ENCODE results near the gene FAM216A.
"Not testable (repeated sequence)": the region's sequence is repeated elsewhere in the genome, so short reads cannot be mapped to it uniquely, and the experiment has no call there.

FAM216A gene

DNA sequence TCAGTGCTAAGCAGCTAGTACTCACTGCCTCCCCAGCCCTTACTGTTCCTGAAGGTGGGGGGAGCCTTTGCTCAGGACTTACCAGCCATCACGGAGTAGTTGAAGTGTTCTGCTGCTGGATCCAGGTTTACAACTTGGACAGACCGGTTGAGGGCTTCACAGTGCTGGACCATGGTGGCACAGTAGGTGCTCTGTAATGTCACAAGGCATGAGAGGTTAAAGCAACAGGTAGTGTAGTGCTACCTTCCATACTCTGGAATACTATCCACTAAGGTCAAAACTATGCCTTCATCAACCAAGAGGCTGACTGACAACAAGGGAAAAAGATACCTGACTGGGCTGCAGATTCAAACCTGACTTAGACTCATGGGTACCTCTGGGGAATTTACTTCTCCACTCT lies 3.6 kb upstream of the FAM216A start:
- TF ChIP-seq, protein P1, sequence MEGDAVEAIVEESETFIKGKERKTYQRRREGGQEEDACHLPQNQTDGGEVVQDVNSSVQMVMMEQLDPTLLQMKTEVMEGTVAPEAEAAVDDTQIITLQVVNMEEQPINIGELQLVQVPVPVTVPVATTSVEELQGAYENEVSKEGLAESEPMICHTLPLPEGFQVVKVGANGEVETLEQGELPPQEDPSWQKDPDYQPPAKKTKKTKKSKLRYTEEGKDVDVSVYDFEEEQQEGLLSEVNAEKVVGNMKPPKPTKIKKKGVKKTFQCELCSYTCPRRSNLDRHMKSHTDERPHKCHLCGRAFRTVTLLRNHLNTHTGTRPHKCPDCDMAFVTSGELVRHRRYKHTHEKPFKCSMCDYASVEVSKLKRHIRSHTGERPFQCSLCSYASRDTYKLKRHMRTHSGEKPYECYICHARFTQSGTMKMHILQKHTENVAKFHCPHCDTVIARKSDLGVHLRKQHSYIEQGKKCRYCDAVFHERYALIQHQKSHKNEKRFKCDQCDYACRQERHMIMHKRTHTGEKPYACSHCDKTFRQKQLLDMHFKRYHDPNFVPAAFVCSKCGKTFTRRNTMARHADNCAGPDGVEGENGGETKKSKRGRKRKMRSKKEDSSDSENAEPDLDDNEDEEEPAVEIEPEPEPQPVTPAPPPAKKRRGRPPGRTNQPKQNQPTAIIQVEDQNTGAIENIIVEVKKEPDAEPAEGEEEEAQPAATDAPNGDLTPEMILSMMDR (IDR thresholded peaks at IDR 0.05; ENCODE audit: low read depth, low read length): no peak

DNA sequence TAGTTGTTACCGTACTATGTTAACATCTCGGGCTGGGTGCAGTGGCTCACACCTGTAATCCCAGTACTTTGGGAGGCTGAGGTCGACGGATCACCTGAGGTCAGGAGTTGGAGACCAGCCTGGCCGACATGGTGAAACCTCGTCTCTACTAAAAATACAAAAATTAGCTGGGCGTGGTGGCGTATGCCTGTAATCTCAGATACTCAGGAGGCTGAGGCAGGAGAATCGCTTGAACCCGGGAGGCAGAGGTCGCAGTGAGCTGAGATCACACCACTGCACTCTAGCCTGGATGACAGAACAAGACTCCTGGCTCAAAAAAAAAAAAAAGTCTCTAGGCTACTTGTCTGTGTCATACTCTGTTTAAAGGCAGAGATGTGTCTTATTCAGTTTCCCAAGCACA lies 2.9 kb upstream of the FAM216A start:
- not testable (repeated sequence) for H3K4me3 ChIP-seq (ENCODE audit: low read depth, low read length)

More for the DNA sequence above, 3.6 kb upstream of the FAM216A start:
- no peak overlapping the region for H3K4me3 ChIP-seq (ENCODE audit: low read depth, low read length)

DNA sequence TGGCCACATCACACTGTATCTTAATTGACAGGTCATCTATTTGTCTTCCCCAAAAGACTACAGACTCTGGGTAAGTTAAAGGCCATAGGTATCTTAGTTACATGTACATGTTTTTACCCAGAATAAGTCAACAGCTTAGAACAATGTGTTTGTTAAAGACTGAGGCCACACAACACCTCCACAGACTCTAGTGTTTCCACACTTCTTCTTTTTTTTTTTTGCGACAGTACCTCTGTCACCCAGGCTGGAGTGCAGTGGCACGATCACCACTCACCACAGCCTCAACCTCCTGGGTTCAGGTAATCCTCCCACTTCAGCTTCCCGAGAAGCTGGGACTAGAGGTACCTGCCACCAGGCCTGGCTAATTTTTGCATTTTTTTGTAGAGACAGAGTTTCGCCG lies 1.9 kb upstream of the FAM216A start:
- H3K4me3 ChIP-seq (ENCODE audit: low read depth, low read length): 0 out of 2 replicates have a peak overlapping the region, but pooled peaks have one; percentile 68

DNA sequence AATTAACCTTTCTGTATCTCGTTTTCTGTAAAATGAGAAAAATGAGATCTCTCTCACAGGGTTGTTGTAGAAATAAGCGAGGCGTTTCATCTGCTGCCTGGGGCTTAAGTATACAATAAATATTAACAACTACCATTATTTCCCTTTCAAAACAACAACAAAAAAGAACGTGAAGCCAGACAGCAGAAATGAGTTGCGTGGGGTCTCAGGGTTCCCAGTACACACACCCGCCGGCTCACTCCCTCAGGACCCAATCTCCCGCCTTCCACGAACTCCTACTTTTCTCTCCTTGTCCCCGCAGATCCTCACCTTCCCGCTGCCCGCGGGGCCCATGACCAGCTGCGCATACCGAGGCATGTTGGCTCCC lies 815 bp upstream of the FAM216A start:
- TF ChIP-seq, protein P1 (IDR thresholded peaks at IDR 0.05; ENCODE audit: low read depth, low read length): no peak
- peak overlapping the region; percentile 68 for H3K4me3 ChIP-seq (ENCODE audit: low read depth, low read length)

More for the DNA sequence above, 1.9 kb upstream of the FAM216A start:
- TF ChIP-seq, protein P1 (IDR thresholded peaks at IDR 0.05; ENCODE audit: low read depth, low read length): no peak

DNA sequence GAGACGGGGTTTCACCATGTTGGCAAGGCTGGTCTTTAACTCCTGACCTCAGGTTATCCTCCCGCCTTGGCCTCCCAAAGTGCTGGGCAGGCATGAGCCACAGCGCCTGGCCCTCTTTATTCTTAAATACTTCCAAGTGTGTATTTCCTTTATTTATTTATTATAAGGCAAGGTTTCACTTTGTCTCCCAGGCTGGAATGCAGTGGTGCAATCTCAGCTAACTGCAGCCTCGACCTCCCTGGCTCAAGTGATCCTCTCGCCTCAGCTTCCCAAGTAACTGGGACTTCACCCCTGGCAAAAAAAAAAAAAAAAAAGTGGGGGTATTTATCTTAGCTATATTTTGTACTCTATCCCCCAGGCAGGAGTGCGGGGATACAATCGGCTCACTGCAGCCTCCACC lies 6.8 kb downstream of the FAM216A start:
- TF ChIP-seq, protein P1 (IDR thresholded peaks at IDR 0.05; ENCODE audit: low read depth, low read length): no peak
- no peak overlapping the region for H3K4me3 ChIP-seq (ENCODE audit: low read depth, low read length)

DNA sequence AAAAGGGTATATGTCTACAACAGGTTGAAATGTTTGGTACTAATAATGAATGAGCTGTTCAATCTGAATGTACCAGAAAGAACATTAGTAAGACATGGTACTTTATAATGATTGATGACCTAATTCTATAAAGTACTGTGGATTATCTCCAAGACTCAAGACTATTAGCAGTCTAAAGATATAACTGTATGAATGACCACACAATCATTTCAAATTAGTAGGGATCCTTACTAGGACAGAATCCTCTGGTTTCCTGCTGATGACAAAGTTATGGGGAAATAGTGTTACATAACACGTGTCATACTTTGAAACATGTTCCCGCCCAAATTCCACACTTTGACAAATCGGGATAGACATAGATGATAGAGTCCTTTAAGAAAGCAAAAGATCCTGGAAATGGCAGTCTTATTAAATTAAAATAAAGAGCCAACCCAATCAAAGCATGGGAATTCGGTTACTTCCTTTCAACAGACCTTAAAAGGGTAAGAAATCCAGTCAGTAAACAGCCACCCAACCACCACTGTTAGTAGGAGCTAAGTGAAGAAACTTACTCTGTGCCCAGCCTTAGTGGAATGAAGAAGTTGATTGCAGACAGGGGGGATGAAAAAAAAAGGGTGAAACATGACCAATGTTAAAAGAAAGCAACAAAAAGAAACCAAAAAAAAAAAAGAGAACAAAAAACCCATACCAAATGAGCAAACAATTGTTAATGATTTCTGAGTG lies 30.5 kb downstream of the FAM216A start:
- H3K4me3 ChIP-seq (ENCODE audit: low read depth, low read length): no peak overlapping the region
- TF ChIP-seq, protein P1 (IDR thresholded peaks at IDR 0.05; ENCODE audit: low read depth, low read length): no peak

DNA sequence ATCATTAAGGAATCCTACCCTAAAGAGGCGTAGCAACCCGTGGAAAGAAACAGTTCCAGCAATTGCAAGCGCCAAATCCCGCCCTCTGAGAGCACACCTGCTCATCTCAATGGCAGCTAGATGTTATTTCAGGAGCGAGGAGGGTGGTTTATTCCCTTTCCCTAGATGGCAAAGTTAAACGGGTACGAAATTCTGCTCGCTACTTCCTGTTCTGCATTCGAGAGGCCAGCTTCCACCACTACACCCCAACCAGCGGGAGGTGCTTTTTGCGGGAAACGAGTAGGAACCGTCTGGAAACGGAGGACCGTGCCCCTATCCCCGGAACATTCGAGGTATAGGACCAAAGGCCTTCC lies 32.7 kb downstream of the FAM216A start:
- TF ChIP-seq, protein P1 (IDR thresholded peaks at IDR 0.05; ENCODE audit: low read depth, low read length): no peak
- H3K4me3 ChIP-seq (ENCODE audit: low read depth, low read length): peak overlapping the region; percentile 74
